ENCODE measurements around the gene FUBP3.

FUBP3 gene

GRCh38 chr9:130639124-130639765 lies 59.9 kb downstream of the FUBP3 start:
- TF ChIP-seq GATA3 (IDR thresholded peaks at IDR 0.05; ENCODE audit: low read depth, low read length), result no peak
- no peak for TF ChIP-seq GATA2 (IDR thresholded peaks at IDR 0.05; ENCODE audit: low read depth, low read length)

- TF ChIP-seq GATA3 (IDR thresholded peaks at IDR 0.05; ENCODE audit: low read depth, low read length) (no peak), GATA2 (IDR thresholded peaks at IDR 0.05; ENCODE audit: low read depth, low read length) (no peak)
Measured at GRCh38 chr9:130639866-130640555, 60.6 kb downstream of the FUBP3 start.

GRCh38 chr9:130640681-130641080 lies 61.3 kb downstream of the FUBP3 start:
- TF ChIP-seq GATA2 (IDR thresholded peaks at IDR 0.05; ENCODE audit: low read depth, low read length) (no peak), GATA3 (IDR thresholded peaks at IDR 0.05; ENCODE audit: low read depth, low read length) (no peak)

GRCh38 chr9:130642926-130643325 lies 63.5 kb downstream of the FUBP3 start:
- TF ChIP-seq GATA2 (IDR thresholded peaks at IDR 0.05; ENCODE audit: low read depth, low read length) (no peak), GATA3 (IDR thresholded peaks at IDR 0.05; ENCODE audit: low read depth, low read length) (no peak)

GRCh38 chr9:130651221-130651620 lies 71.8 kb downstream of the FUBP3 start:
- TF ChIP-seq GATA3 (IDR thresholded peaks at IDR 0.05; ENCODE audit: low read depth, low read length) (no peak), GATA2 (IDR thresholded peaks at IDR 0.05; ENCODE audit: low read depth, low read length) (no peak)

DNA sequence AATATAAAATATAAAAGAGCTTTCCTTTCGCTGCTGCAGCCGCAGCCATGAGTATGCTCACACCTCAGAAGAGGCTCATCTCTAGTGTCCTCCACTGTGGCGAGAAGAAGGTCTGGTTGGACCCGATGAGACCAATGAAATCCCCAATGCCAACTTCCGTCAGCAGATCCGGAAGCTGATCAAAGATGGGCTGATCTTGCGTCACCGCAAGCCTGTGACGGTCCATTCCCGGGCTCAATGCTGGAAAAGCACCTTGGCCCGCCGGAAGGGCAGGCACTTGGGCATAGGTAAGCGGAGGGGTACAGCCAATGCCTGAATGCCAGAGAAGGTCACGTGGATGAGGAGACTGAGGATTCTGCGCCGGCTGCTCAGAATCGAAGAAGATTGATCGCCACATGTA lies 72.4 kb downstream of the FUBP3 start:
- TF ChIP-seq GATA3 (IDR thresholded peaks at IDR 0.05; ENCODE audit: low read depth, low read length) (no peak), GATA2 (IDR thresholded peaks at IDR 0.05; ENCODE audit: low read depth, low read length) (no peak)

- no peak for TF ChIP-seq GATA2 (IDR thresholded peaks at IDR 0.05; ENCODE audit: low read depth, low read length)
Measured at GRCh38 chr9:130654879-130655278, 75.5 kb downstream of the FUBP3 start.

DNA sequence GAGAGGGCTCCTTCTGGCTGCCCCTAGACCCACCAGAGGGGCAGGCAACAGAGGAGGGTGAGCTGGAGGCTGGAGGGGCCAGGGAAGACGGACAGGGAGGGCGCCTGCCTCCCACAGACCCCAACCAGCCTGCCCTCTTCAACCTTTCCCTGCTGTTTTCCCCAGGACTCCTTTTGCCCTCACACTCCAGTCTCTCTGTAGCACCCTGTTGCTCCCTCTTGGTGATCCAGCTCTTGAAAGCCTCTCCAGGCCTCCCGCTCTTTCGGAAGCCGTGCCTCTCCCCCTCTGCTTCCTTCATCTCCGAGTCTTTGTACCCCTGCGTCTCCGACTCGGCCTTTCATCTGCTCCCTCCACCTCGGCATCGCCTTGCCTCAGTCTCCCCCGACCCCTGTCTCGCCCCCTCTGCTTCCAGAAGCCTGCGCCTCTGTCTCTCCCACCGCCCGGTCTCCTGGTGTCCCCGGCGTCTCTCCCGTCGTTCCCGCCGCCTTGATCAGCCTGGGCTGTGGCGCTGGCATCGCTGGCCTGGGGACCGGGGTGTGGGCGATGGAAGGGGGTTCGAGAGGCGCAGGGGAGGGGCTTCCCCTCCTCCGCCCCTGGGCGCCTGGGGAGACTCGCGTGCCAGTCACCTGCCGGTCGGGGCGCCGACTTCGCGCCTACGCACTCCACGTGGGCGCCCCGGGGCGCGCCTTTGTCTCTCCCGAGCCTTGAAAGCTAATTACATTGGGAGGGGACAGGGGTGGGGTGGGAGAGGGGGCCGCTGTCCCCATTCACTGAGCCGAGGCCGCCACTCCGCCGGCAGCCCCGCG lies 79.7 kb downstream of the FUBP3 start:
- TF ChIP-seq GATA3 (IDR thresholded peaks at IDR 0.05; ENCODE audit: low read depth, low read length), result no peak
- no peak for TF ChIP-seq GATA2 (IDR thresholded peaks at IDR 0.05; ENCODE audit: low read depth, low read length)

GRCh38 chr9:130659699-130660248 lies 80.4 kb downstream of the FUBP3 start:
- TF ChIP-seq GATA2 (IDR thresholded peaks at IDR 0.05; ENCODE audit: low read depth, low read length) (no peak), GATA3 (IDR thresholded peaks at IDR 0.05; ENCODE audit: low read depth, low read length) (no peak)

DNA sequence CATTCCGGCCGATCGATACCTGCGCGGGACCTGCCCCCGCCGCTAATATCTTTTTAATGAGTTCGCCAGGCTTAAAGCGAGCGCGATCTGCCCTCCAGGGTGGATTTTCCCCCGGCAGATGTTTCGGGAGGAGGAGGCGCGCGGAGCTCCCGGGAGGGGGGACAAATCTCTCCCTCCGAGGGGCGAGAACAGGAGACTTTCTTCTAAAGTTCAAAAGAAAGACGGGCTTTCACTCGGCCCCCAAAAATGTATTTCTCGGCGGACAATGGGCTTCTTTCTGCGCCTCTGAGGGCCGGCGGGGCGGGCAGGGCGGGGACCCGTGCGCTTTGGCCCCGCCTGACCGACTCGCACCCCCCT lies 80.9 kb downstream of the FUBP3 start:
- no peak for TF ChIP-seq GATA2 (IDR thresholded peaks at IDR 0.05; ENCODE audit: low read depth, low read length)
- TF ChIP-seq GATA3 (IDR thresholded peaks at IDR 0.05; ENCODE audit: low read depth, low read length), result no peak

DNA sequence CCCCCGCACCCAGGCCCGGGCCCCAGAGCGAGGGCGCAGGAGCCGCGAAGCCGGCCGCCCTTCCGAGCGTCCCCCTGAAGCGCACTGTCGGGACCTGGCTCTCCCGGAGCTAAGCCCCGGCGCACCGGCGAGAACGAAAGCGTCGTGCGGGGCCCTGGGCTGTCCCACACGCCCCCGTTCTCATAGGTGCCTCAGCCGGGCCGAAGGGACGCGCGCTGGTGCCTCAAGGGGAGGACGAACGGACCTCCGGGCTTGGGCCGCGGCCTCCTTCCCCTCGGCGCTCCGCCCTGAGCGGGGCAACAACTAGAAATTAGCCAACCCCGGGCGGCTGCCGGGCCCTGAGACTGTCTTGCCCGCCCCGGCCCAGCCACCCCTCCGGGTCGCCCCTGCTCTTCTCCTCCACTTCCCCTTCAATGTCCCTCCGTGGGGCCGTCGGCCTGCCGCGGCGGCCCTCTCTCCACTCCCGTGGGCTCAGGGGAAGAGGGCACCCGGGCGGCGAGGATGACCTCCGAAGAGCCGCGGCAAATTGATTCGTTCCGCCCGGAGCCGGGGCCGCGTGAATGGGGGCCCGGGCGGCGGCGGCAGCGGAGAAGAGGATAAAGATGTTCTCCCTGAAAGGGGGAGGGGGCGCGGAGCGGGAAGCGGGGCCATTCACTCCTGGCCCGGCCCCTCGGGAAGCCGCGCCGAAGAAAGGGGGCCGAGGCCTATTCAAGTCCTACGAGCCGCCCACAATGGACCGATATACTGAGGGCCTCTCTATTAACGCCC lies 81.5 kb downstream of the FUBP3 start:
- no peak for TF ChIP-seq GATA3 (IDR thresholded peaks at IDR 0.05; ENCODE audit: low read depth, low read length)
- no peak for TF ChIP-seq GATA2 (IDR thresholded peaks at IDR 0.05; ENCODE audit: low read depth, low read length)

- TF ChIP-seq GATA2 (IDR thresholded peaks at IDR 0.05; ENCODE audit: low read depth, low read length) (no peak), GATA3 (IDR thresholded peaks at IDR 0.05; ENCODE audit: low read depth, low read length) (no peak)
Measured at GRCh38 chr9:130661451-130662098, 82.2 kb downstream of the FUBP3 start.
